Neural progenitor cell (in vitro differentiated cells): ENCODE measurements around the gene TTC21A. TPM values are rescaled to one million over a fixed set of nuclear protein-coding genes. Genes with fewer than 3 reads are reported as not detected.

Experiments used
- DNase-seq: peaks from one replicate; pipeline ENCODE4 v3.0.0-alpha.2; 2016; ENCODE audit warnings: low spot score
- H2AFZ ChIP-seq: fragments of 200-600 bp; sonication (generic); replicated peaks from 2 replicates; pipeline ENCODE4 v1.6.1; 2016; ENCODE audit warnings: antibody characterized with exemption
- H3F3A ChIP-seq: fragments of 200-600 bp; sonication (generic); 2 replicates; pipeline ENCODE4 v1.6.1; 2016; ENCODE audit warnings: antibody characterized with exemption, low read depth
- H3K27ac ChIP-seq: fragments of 200-600 bp; sonication (generic); 2 replicates; pipeline ENCODE4 v1.5.1; 2016; ENCODE audit warnings: mild to moderate bottlenecking
- H3K27me3 ChIP-seq: fragments of 200-600 bp; sonication (generic); 2 replicates; pipeline ENCODE4 v1.6.1; 2016; ENCODE audit warnings: mild to moderate bottlenecking, moderate library complexity
- H3K36me3 ChIP-seq: fragments of 200-600 bp; sonication (generic); 2 replicates; pipeline ENCODE4 v1.5.1; 2016
- H3K4me1 ChIP-seq: fragments of 200-600 bp; sonication (generic); 2 replicates; pipeline ENCODE4 v1.6.1; 2016; ENCODE audit warnings: mixed run types
- H3K4me2 ChIP-seq: fragments of 200-600 bp; sonication (generic); 2 replicates; pipeline ENCODE4 v1.6.1; 2016
- H3K4me3 ChIP-seq: fragments of 200-600 bp; sonication (generic); 2 replicates; pipeline ENCODE4 v1.5.1; 2016
- H3K79me2 ChIP-seq: fragments of 200-600 bp; sonication (generic); 2 replicates; pipeline ENCODE4 v1.6.1; 2016; ENCODE audit warnings: low read depth
- H3K9ac ChIP-seq: fragments of 200-600 bp; sonication (generic); 2 replicates; pipeline ENCODE4 v1.6.1; 2016
- H3K9me3 ChIP-seq: fragments of 200-600 bp; sonication (generic); 2 replicates; pipeline ENCODE4 v1.5.1; 2016; ENCODE audit warnings: low read depth
- H4K20me1 ChIP-seq: fragments of 200-600 bp; sonication (generic); 2 replicates; pipeline ENCODE4 v1.6.1; 2016; ENCODE audit warnings: low read depth
- H3K27ac Mint-ChIP-seq: 3 replicates; pipeline ENCODE4 v1.8.0; 2021; ENCODE audit warnings: mixed read lengths
- H3K27me3 Mint-ChIP-seq: 2 replicates; pipeline ENCODE4 v1.8.0; 2022; ENCODE audit warnings: low read depth, mild to moderate bottlenecking, inconsistent platforms, moderate library complexity, mixed read lengths; ENCODE audit not compliant: insufficient read depth
- H3K36me3 Mint-ChIP-seq: 3 replicates; pipeline ENCODE4 v1.8.0; 2021; ENCODE audit warnings: mixed read lengths
- H3K4me1 Mint-ChIP-seq: 3 replicates; pipeline ENCODE4 v1.8.0; 2021; ENCODE audit warnings: mixed read lengths
- H3K4me3 Mint-ChIP-seq: 3 replicates; pipeline ENCODE4 v1.8.0; 2021; ENCODE audit warnings: mild to moderate bottlenecking, moderate library complexity, mixed read lengths
- H3K9me3 Mint-ChIP-seq: 3 replicates; pipeline ENCODE4 v1.8.0; 2020; ENCODE audit warnings: mixed read lengths
- CTCF ChIP-seq: fragments of 200-600 bp; sonication (generic); IDR thresholded peaks from 2 replicates; pipeline ENCODE4 v1.5.1; 2017; ENCODE audit warnings: antibody characterized with exemption, mild to moderate bottlenecking
- EZH2 ChIP-seq: fragments of 200-600 bp; sonication (generic); IDR thresholded peaks from 2 replicates; pipeline ENCODE4 v1.6.1; 2017; ENCODE audit warnings: antibody characterized with exemption, mild to moderate bottlenecking, moderate library complexity
- EZH2phosphoT487 ChIP-seq: fragments of 200-600 bp; sonication (generic); IDR thresholded peaks from 2 replicates; pipeline ENCODE4 v1.6.1; 2017; ENCODE audit warnings: antibody characterized with exemption
- total RNA-seq: library from RNA; depleted of rRNA; stranded (reverse); fragments of >200 nt; gene quantifications from 2 replicates; pipeline ENCODE4 v1.2.3, GENCODE V29; 2015; ENCODE audit warnings: low replicate concordance

Gene TTC21A
- total RNA-seq, 1 donor from 2014 or later: 1.2 TPM

- H3K9me3 Mint-ChIP-seq: no peaks in the 10 kb centered on the region
- no peak overlapping the region for H3K27ac Mint-ChIP-seq
- TF ChIP-seq CTCF (no peak), EZH2 (no peak), EZH2phosphoT487 (no peak)
Measured at GRCh38 chr3:39113291-39113690, 5.8 kb downstream of the TTC21A start.

GRCh38 chr3:39114456-39114855 is 7.0 kb downstream of the TTC21A start:
- Histone ChIP-seq H3K27ac (no peak overlapping the region), H3F3A (no peaks in the 10 kb centered on the region), H4K20me1 (no peaks in the 10 kb centered on the region), H2AFZ (no peak overlapping the region), H3K79me2 (no peaks in the 10 kb centered on the region), H3K9ac (no peak overlapping the region), H3K36me3 (no peaks in the 10 kb centered on the region), H3K4me1 (no peaks in the 10 kb centered on the region), H3K4me3 (no peak overlapping the region), H3K4me2 (no peak overlapping the region), H3K27me3 (no peaks in the 10 kb centered on the region), H3K9me3 (no peaks in the 10 kb centered on the region)
- no peaks in the 10 kb centered on the region for H3K27me3 Mint-ChIP-seq
- no peak overlapping the region for H3K27ac Mint-ChIP-seq
- H3K4me3 Mint-ChIP-seq: no peak overlapping the region
- H3K36me3 Mint-ChIP-seq: peaks cover 3% of the 10 kb centered on the region
- H3K4me1 Mint-ChIP-seq: no peaks in the 10 kb centered on the region
- no peak for DNase-seq
- H3K9me3 Mint-ChIP-seq: no peaks in the 10 kb centered on the region
- no peak for TF ChIP-seq EZH2
- TF ChIP-seq CTCF: no peak
- TF ChIP-seq EZH2phosphoT487: no peak

More at GRCh38 chr3:39113291-39113690, 5.8 kb downstream of the TTC21A start:
- Histone ChIP-seq H3K4me3 (no peak overlapping the region), H3K79me2 (no peaks in the 10 kb centered on the region), H3K9me3 (no peaks in the 10 kb centered on the region), H4K20me1 (no peaks in the 10 kb centered on the region), H3K27ac (no peak overlapping the region), H2AFZ (no peak overlapping the region), H3K4me1 (no peaks in the 10 kb centered on the region), H3K36me3 (no peaks in the 10 kb centered on the region), H3K4me2 (no peak overlapping the region), H3F3A (no peaks in the 10 kb centered on the region), H3K27me3 (peaks cover 7% of the 10 kb centered on the region), H3K9ac (no peak overlapping the region)
- no peak overlapping the region for H3K4me3 Mint-ChIP-seq
- no peaks in the 10 kb centered on the region for H3K36me3 Mint-ChIP-seq
- peaks cover 5% of the 10 kb centered on the region for H3K4me1 Mint-ChIP-seq
- DNase-seq: no peak
- no peaks in the 10 kb centered on the region for H3K27me3 Mint-ChIP-seq

- no peaks in the 10 kb centered on the region for H4K20me1 ChIP-seq
- no peaks in the 10 kb centered on the region for H3K79me2 ChIP-seq
- H3K4me1 Mint-ChIP-seq: no peaks in the 10 kb centered on the region
- H3K27ac ChIP-seq: no peak overlapping the region
- H3K27me3 ChIP-seq: no peaks in the 10 kb centered on the region
- H3K9me3 Mint-ChIP-seq: no peaks in the 10 kb centered on the region
- no peak overlapping the region for H3K4me3 ChIP-seq
- no peaks in the 10 kb centered on the region for H3F3A ChIP-seq
- H3K27me3 Mint-ChIP-seq: no peaks in the 10 kb centered on the region
- no peaks in the 10 kb centered on the region for H3K9me3 ChIP-seq
- H3K4me1 ChIP-seq: no peaks in the 10 kb centered on the region
- H3K4me2 ChIP-seq: no peak overlapping the region
- H3K27ac Mint-ChIP-seq: no peak overlapping the region
- no peak overlapping the region for H2AFZ ChIP-seq
- no peak overlapping the region for H3K9ac ChIP-seq
- TF ChIP-seq EZH2 (no peak), CTCF (no peak), EZH2phosphoT487 (no peak)
- no peak overlapping the region for H3K4me3 Mint-ChIP-seq
- no peak for DNase-seq
- H3K36me3 Mint-ChIP-seq: peaks cover 3% of the 10 kb centered on the region
- no peaks in the 10 kb centered on the region for H3K36me3 ChIP-seq
Measured at GRCh38 chr3:39115870-39116269, 8.4 kb downstream of the TTC21A start.
